Choroid plexus epithelial cell (primary cell): Measurements from ENCODE around the gene GET4.
"Not testable (repeated sequence)": the region's sequence is repeated elsewhere in the genome, so short reads cannot be mapped to it uniquely, and the experiment has no call there.

Experiments used
- DNase-seq: peaks from one replicate; pipeline ENCODE4 v3.0.0-alpha.2; 2010; ENCODE audit warnings: low read depth
- H3K4me3 ChIP-seq: 2 replicates; pipeline ENCODE4 v1.5.1; 2011; ENCODE audit warnings: low read depth, mild to moderate bottlenecking, control low read depth, low read length, moderate library complexity
- TF ChIP-seq, protein P1 (sequence below): conservative IDR thresholded peaks from 2 replicates; pipeline ENCODE4 v1.5.1; 2011; ENCODE audit warnings: low read depth, mild to moderate bottlenecking, control low read depth, inconsistent platforms, low read length, moderate library complexity

GET4 gene

DNA sequence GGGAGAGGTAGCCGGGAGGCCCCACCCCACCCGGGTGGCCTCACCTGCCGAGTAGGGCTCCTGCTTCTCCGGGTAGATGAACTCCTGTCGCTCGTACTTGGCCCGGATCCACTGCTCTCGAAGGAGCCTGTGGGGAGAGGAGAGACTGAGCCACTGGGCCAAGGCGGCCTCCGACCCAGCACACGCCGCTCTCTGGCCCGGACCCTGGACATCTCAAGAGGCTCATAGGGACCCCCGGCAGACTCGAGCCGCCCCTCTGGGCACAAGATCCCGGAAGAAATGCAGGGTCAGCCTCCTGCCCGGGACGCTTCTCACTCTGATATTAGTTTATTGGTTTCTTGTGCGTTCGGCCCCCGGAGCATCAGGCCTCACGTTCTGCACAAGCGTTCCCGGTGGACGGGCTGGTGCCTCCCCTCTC is 43.6 kb downstream of the GET4 start:
- no peak overlapping the region for H3K4me3 ChIP-seq
- no peak for DNase-seq
- TF ChIP-seq, protein P1, sequence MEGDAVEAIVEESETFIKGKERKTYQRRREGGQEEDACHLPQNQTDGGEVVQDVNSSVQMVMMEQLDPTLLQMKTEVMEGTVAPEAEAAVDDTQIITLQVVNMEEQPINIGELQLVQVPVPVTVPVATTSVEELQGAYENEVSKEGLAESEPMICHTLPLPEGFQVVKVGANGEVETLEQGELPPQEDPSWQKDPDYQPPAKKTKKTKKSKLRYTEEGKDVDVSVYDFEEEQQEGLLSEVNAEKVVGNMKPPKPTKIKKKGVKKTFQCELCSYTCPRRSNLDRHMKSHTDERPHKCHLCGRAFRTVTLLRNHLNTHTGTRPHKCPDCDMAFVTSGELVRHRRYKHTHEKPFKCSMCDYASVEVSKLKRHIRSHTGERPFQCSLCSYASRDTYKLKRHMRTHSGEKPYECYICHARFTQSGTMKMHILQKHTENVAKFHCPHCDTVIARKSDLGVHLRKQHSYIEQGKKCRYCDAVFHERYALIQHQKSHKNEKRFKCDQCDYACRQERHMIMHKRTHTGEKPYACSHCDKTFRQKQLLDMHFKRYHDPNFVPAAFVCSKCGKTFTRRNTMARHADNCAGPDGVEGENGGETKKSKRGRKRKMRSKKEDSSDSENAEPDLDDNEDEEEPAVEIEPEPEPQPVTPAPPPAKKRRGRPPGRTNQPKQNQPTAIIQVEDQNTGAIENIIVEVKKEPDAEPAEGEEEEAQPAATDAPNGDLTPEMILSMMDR: no peak

- DNase-seq: no peak
- TF ChIP-seq, protein P1: no peak
- no peak overlapping the region for H3K4me3 ChIP-seq
These were observed 44.2 kb downstream of the GET4 start for GRCh38 chr7:920351-921070.

DNA sequence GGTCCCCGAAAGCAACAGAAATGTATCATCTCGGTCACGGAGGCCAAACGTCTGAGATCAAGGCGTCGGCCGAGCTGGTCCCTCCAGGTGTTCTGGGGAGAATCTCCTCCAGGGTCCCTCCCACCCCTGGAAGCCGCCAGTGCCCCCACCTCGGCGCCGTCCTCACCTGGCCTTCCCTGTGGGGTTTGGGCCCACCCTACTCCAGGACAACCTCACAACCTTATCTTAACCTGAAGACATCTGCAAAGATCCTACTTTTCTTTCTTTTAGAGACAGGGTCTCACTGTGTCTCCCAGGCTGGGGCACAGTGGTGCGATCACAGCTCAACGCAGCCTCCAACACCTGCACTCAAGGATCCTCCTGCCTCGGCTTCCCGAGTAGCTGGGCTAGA is 44.7 kb downstream of the GET4 start:
- TF ChIP-seq, protein P1: no peak
- H3K4me3 ChIP-seq: no peak overlapping the region
- no peak for DNase-seq

GRCh38 chr7:921581-922333 is 45.4 kb downstream of the GET4 start:
- no peak for DNase-seq
- TF ChIP-seq, protein P1: no peak
- no peak overlapping the region for H3K4me3 ChIP-seq

DNA sequence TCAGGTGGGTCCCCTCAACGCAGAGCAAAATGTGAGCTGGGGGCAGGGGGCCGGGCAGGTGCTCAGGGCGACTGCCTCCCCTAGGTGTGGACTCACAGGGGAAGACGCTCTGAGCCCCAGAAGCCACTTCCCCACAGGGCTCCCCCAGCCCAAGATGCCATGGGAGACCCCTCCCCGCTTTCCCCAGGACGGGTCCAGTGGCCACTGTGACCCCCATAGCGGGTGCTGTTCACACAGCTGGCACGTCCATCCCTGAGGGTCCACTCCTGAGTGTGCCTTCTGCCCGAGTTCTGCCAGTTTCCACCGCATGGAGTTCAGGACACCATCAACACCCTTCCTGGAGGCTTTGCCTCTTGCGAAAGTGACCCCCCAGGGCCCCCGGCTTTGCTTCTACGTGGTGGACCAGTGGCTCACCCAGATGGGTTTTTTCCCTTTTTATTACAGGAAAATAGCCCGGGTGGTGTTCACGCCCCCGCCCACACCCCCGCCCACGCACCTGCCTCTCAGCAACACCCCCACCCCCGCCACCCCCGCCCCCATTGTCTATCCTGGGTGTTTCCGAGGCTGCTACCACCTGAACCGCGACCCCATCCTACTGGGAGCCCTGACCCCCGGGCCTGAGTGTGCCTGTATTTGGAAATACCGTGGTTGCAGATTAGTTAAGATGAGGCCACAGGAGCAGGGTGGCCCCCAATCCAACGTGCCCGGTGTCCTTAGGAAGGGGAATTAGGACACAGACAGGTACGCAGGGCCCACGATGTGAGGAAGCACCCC is 46.2 kb downstream of the GET4 start:
- no peak overlapping the region for H3K4me3 ChIP-seq
- no peak for DNase-seq
- TF ChIP-seq, protein P1: no peak

GRCh38 chr7:923108-924041 is 47.0 kb downstream of the GET4 start:
- peak; percentile 34 for DNase-seq
- TF ChIP-seq, protein P1: no peak
- H3K4me3 ChIP-seq: no peak overlapping the region

DNA sequence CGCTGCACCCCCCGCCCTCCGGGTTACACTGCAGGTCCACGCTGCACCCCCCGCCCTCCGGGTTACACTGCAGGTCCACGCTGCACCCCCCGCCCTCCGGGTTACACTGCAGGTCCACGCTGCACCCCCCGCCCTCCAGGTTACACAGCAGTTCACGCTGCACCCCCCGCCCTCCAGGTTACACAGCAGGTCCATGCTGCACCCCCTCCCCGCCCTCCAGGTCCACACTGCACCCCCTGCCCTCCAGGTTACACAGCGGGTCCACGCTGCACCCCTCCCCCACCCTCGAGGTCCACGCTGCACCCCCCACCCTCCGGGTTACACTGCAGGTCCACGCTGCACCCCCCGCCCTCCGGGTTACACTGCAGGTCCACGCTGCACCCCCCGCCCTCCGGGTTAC is 47.7 kb downstream of the GET4 start:
- H3K4me3 ChIP-seq: not testable (repeated sequence)

More for the DNA sequence above, 47.7 kb downstream of the GET4 start:
- DNase-seq: not testable (repeated sequence)
